Superior temporal gyrus (tissue), 1 donor: ENCODE data around the gene SPSB3.

Source experiments
- DNase-seq: peaks from one replicate; pipeline ENCODE4 v3.0.0-alpha.2; 2016; ENCODE audit errors: extremely low spot score

SPSB3 gene

DNA sequence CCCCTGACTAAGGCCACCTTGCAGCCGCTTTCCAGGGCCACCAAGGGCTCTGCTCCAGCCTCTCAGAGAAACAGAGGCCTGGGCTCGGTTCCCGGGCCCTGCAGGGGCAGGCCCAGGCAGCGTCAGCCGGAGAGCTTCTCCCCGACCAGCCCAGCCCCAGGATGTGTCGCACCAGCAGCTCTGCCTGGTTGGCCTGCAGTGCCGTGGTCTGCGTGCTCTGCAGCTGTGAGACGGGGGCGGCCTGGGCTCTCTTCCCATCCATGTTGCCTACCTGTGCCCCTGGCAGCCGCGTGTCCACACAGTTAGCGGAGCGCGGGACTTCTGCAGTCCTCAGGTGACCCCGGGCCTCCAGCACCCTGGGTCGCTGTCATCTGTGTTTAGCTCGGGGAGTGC lies 6.3 kb upstream of the SPSB3 start:
- DNase-seq, result no peak

DNA sequence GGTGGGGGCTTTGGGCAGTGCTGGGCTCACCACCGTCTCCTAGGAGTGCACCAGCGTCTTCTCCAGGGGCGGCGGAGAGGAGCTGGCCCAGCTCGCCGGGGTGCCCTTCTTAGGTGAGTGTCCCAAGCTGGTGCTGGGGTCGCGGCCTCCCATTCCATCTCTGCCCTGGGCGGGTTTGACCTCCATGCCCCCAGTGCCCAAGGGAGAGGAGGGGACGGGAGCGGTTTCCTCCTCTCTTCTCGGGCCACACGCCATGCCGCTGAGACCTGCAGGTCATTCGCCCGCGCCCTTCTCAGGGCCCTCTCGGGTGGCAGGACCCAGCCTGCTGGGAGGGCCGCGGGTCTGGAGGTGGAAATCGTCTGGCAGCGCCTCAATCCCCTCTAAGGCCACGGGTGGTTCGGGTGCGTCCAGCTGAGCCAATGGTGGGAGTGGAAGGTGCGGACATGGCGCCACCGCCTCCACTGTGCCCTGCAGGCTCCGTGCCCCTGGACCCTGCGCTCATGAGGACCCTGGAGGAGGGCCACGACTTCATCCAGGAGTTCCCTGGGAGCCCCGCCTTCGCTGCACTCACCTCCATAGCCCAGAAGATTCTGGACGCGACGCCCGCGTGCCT lies 5.8 kb upstream of the SPSB3 start:
- no peak for DNase-seq

DNA sequence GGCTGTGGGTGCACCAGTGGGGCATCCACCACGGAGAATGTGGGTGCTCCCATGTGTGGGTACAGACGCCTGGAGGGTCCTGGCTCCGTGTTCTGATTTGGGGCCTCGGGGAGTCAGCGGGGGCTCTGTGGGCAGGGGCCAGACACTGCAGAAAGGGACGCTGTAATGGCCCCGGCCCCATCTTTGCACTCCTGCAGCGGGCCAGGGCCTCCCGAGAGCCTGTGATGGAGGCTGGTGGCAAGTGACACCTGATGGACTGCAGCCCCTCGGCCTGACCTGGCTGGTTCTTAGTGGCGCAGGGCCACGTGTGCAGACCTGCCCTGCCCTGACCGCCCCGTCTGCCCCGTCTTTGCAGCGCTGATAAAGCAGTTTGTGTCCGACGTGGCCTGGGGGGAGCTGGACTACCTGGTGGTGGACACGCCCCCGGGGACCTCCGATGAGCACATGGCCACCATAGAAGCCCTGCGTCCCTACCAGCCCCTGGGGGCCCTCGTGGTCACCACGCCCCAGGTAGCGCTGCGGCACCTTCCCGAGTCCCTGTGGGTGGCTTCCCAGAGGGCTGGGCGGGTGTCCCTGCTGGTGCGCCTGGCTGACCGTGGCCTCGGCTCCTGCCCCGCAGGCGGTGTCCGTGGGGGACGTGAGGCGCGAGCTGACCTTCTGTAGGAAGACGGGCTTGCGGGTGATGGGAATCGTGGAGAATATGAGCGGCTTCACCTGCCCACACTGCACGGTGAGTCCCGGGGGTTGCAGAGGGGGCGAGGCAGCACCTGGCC lies 5.1 kb upstream of the SPSB3 start:
- DNase-seq, result no peak

DNA sequence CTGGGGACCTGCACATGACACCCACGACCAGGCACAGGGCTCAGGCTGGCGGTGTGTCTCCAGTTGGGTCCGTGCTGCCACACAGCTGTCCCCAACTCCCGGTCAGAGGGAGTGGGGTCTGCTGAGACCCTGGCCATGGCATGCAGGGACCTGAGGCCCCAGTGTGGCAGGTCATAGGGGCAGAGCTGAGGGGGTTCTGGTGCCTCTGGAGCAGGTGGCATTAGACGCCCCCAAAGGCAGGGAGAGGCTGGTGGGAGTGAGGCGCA lies 4.6 kb upstream of the SPSB3 start:
- DNase-seq, result no peak

DNA sequence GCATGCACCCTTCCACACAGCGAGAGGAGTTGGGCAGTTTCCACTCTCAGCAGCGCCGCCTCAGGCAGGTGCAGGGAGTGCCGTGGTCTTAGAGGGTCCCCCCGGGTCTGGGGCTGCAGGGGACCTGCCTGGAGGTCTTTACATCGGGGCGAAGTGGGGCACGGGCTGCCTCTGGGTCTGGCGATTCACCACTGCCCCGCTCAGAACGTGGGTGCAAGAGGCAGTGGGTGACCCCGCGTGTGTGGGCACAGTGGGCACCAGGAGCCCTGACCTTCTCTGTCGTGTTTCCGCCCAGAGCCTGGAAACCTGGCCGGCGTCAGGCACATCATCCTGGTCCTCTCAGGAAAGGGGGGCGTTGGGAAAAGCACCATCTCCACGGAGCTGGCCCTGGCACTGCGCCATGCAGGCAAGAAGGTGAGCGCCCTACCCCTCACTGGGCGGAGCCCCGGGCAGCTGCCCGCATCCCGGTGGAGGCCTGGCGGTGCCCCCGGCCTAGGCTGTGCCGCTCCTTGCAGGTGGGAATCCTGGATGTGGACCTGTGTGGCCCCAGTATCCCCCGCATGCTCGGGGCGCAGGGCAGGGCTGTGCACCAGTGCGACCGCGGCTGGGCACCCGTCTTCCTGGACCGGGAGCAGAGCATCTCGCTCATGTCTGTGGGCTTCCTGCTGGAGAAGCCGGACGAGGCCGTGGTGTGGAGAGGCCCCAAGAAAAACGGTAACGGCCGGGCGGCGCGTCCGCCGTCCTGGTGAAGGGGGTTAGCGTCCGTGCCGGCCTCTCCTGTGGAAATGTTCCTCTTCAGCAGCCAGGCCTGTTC lies 4.1 kb upstream of the SPSB3 start:
- DNase-seq, result no peak

DNA sequence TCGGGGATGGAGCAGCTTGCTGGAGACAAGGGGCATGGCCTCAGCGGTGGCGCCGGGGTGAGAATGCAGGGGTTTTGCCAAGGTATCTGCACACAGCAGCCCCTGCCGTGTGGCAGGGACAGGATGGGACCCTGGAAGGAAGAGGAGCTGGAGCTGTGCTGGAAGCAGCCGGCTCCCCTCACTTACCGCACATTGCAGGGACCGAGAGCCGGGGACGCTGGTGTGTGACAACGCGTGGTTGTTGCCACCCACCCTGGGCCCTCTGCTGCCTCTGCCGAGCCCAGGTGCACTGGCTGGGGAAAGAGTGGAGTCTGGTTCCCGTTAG lies 3.4 kb upstream of the SPSB3 start:
- DNase-seq, result no peak

DNA sequence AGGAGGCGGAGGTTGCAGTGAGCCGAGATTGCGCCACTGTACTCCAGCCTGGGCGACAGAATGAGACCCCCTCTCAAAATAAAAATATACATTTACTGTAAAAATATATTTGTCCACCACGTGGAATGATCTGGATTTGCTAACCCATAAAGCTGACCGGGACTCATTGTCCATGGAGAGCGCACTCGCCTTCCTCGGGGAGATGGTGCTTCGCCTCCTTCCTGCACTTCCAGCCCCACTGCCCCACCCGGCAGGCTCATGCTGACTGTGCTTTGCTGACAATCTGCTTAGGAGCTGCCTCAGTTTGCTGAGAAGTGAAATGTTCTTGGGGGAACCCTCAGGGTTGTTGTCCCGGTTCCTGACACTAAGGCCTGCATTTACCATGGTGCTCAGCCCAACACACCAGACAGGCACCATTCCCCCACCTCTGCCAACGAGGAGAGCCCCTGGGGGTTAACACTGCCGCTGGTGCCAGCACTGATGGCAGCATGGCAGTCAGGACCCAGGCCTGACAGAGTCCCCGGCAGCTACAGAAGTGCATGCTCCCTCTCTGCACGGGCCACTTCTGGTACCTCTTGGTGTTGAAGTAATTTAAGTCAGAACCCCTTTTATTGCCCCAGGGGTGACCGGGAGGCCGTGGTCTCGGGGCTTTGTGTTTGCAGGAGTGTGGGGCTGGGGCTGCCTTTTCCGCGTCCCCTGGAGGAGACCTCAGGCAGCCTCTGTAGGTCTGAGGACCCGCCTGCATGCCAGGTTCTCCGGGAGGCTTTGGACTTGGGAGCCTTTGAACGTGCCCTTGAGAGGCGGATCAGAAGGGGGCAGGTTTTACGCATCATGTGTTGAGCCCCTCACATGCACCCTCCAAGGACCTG lies 2.8 kb upstream of the SPSB3 start:
- DNase-seq, result no peak

DNA sequence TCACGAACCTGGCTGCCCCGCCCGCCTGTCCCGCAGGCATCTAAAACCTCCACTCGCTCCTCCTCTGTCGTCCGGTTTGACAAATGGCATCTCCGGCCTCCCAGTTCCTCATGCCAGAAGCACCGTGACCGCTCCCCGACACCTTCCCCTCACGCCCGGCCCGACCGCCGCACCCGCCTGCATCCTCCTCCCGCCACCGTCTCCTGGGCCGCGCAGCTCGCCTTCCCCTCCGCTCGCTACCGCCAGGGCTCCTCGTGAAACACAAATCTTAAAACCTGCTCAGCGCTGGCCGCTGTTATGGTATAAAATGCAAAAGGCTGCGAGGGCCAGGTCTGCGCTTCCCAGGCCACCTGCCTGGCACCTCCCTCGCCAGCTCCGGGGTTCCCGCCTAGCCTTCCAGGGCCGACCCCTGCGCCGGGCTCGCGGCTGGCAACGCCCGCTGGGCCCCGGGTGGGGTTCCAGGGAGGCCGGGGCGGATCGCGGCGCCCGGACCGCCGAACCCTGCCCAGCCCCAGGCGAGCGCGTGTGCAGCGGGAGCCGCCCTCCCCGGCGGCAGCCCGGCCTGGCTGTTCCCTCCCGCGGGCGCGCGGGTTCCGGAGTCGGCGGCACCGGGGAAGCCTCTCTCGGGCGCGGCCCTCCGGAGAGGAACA lies 488 bp downstream of the SPSB3 start:
- DNase-seq, result no peak

DNA sequence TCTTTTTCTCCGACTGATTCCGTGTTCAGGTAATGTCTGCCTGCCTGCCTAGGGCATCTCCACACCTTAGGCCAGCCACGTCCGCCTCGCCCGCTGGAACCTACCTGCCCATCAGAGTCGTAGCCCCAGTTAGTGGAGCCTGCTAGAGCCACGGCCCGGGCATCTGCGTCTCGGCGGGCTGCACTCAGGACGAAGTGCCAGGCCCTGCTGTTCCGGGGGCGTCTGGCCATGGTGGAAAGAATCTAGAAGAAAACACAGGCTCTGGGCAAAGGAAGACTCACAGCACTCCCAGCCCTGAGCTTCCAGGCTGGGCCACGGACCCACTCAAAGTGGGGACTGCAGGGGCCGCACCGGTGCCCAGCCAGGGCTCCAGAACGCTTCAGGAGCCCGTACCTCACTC lies 1.1 kb downstream of the SPSB3 start:
- DNase-seq, result no peak

DNA sequence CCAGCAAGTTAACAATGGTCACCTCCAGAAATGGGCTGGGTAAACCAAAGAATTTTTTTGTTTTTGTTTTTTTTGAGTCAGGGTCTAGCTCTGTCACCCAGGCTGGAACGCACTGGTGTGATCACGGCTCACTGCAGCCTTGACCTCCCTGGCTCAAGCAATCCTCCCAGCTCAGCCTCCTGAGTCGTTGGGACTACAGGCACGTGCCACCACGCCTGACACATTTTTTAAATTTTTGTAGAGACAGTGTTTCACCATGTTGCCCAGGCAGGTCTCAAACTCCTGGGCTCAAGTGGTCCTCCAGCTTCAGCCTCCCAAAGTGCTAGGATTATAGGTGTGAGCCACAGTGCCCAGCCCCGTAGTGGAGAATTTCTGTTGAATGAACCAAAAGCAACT lies 1.7 kb downstream of the SPSB3 start:
- no peak for DNase-seq

DNA sequence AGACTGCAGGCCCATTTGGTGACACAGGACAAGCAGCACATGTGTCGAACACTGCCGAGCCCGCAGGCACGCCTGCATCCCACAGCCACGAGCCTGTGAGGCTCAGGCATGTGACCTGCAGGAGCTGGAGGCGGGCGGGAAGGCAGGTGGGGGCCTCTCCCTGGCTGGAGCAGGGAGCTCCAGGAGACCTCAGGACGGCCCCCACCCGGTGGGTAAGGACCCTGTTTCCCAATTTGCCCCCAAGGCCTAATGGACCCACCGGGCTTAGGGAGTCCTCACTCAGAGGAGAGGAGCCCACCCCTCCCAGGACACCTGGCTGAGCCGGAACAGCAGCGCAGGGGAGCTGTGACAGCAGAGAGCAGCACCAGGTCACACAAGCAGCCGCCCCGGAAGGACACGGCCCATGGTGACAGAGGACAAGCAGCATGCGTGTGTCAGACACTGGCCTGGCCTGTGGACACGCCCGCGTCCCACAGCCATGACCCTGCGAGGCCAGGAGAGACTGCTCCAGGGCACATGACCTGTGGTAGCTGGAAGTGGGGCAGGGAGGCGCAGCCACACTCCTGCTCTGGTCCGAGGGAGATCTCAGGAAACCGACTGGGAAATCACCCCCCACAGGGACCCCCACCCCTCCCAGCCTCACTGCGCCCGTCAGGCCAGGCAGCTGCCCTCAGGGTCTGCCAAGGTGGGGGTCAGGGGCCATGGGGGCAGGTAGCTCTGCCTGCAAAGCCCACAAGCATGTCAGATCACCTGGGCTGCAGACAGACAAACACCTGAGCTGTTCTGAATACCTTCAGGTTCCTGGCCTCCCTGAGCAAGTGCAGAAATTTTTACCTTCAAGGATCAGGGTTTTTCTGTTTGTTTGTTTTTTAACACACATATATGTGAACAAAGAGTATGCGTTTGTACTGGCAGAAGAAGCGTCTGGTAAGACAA lies 2.4 kb downstream of the SPSB3 start:
- no peak for DNase-seq

DNA sequence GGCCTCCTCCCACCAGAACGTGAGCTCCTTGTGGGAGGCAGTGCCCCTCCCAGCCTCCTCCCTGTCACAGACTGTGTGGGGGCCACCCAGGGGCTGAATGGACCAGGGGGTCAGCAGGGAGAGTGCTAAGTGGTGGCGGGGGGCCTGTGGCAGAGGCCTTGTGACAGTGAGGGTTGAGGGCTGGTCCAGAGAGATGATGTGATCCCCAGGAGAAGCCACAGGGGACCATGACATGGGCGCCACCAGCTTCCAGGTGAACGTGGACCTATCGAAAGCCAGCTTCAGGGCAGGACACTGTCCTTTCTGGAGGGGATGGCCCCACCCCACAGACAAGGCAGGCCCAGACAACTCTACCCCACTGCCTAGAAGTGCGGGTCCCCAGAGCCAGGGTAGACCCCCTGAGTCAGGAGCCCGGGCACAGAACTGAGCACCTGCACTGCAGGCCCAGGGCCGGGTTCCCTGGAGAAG lies 3.1 kb downstream of the SPSB3 start:
- no peak for DNase-seq

DNA sequence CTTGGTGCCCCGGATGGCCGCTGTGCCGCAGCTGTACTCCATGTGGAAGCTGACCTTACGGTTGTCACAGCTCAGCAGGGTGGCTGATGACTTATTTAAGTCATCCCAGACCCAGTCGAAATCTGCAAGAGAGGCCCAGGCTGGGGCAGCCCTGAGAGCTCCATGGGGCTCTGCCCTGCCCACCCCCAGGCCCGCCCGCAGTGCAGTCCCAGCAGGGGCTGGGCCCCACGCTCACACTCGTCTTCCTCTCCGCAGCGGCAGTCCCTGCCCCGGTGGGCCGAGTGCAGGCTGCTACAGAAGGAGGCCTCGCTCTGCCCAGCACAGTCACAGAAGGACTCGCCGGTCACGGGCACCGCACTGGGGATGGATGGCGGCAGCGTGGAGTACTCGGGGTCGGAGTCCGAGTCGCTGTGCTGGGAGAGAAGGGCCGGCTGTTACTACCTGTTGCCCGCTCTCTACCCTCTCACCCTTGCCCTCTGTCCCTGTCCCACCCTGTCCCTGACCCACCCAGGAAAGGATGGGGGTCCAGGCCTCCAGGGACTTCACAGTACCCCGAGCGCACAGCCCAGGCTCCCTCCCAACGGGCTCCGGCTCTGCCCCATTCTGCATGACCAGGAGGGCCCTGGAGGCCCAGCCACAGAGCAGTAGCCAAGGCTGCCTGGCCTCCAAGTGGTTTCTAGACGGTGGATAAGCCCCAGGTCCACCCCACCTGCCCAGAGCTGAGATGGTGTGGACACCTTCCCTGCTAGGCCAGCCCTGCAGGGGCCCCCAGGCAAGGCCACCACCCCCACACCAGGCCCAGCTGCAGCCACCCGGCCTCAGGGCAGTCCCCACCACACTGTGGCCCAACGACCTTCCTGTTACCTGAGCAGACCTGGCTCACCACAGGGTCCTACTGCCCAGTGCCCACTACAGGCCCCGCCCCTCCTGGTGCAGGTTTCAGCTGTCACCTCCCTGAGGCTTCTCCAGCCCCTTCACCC lies 3.9 kb downstream of the SPSB3 start:
- no peak for DNase-seq

DNA sequence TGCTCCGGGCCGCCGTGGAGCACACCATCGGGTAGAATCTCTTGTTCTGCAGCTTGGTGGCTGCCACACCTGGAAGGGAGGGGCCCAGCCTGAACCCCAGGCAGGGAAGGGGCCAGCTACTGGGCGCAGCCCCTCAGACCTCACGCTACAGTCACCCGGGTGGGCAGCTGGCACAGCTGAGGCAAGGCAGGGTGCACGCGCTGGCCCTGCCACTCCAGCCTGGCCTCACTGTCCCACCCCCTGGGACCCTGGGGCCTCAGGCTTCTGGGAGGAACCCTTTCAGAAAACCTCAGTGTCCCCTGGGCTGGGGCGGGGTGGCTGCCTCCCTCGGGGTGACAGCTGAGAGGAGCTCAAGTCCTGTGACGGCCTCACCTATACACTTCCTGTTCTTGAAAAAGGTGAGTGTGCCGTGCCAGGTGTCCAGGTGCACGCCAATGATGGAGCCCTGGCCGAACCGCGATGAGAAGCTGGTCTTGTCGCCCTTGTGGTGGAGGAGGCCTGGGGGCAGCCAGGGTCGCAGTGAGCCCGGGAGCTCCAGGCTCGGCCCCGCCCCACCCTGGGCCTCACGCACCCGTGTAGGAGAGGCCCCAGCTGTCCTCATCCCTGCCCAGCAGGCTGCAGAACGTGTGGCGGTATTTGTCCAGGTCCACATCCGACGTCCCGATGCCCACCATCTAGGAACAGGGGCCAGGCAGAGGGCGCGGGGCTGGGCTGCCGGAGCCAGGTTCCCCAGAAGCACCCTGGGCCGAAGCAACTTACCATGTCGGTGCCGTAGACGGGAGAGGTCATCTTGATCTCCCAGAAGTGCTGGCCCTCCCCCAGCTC lies 4.8 kb downstream of the SPSB3 start:
- DNase-seq, result no peak

DNA sequence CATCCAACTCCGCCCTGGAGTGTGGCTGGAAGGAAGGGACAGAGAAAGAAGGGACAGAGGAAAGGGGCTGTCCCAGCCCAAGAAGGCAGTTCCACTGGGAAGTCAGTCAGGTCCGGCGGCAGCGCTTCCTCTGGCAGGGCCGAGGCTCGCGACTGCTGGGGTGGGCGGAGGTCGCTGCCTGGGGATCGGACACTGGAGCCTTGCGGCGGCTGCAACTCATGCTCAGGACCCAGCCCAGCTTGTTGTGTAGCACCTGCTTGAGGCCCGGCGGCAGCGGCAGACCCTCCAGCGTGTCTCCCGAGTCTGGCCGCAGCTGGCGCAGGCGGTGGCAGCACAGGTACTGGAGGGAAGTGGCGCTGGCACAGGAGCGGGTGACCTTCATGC lies 5.4 kb downstream of the SPSB3 start:
- no peak for DNase-seq

DNA sequence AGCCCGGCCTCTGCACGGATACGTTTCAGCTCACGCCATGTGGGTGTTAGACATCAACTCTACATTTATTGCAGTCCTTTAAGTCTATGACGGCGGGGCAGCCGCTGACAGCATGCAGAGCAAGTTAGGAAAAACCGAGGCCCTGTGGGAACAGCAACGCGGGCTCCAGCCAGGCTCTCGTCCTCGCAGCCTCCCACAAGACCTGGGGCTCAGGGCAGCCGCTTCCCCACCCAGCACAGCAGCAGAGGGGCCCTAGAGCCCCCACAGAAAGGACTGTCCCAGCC lies 5.8 kb downstream of the SPSB3 start:
- DNase-seq, result no peak

DNA sequence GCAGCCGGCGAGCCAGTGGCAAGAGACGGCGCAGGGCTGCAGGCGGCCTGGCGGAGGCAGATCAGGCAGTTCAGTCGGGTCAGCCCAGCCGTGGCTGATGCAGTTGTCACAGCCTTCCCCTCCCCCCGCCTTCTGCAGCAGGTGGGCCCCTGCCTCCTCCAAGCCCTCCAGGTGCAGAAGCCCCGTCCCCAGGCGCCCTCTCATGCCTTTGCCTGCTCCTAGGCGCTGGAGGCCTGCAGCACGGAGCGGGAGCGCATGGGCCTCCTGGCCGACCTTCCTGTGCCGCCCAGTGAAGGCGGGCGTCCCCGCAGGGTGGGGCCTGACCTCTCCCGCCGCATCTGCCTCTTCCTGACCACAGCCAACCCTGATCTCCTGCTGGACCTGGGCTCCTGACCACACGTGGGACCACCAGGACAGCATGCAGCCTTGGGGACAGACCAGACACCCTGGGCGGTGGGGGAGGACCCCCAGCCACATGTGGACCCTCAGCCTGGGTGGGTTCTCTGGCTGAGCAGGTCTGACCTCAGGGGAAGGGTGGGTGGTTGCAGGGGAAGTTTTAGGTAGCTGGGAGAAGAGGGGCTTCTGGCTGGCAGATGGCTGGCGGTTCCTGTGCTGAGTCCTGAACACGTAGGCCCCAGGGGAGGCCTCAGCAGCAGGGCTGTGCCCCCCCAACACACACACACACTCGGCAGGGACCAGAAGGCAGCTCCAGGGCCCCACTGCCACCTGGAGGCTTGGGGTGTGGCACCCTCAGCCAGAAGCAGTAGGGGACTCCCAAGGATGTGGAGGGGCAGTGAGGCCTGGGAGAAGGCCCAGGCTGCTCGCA lies 6.3 kb downstream of the SPSB3 start:
- no peak for DNase-seq
